Measurements from ENCODE around the gene GHDC.

GHDC gene

DNA sequence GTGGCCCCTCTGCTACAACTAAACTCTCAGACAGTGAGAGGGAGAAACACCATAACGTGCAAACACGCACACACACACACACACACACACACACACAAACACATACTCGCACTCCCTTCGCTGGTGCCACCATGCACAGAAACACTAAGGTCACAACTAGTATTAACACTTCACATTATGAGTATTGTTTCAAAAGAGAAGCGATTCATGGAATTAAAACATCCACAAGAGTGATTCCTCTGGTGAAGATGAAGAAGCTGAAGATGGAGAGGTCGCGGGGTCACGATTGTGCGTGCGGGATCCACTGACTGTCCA, 7.1 kb upstream of the GHDC start:
- Histone ChIP-seq H3K36me3 (ENCODE audit: insufficient read depth, low read depth, low read length) (peaks cover 47% of the 10 kb centered on the region), H3K9ac (ENCODE audit: low read depth, low read length) (no peak overlapping the region), H3K9me3 (ENCODE audit: insufficient read depth, low read depth, low read length) (no peaks in the 10 kb centered on the region), H3K4me1 (ENCODE audit: insufficient read depth, low read length) (no peaks in the 10 kb centered on the region), H3K4me3 (ENCODE audit: low read length) (no peak overlapping the region), H3K27ac (ENCODE audit: low read length) (no peak overlapping the region), H3K27me3 (ENCODE audit: insufficient read depth, low read length) (no peaks in the 10 kb centered on the region)

DNA sequence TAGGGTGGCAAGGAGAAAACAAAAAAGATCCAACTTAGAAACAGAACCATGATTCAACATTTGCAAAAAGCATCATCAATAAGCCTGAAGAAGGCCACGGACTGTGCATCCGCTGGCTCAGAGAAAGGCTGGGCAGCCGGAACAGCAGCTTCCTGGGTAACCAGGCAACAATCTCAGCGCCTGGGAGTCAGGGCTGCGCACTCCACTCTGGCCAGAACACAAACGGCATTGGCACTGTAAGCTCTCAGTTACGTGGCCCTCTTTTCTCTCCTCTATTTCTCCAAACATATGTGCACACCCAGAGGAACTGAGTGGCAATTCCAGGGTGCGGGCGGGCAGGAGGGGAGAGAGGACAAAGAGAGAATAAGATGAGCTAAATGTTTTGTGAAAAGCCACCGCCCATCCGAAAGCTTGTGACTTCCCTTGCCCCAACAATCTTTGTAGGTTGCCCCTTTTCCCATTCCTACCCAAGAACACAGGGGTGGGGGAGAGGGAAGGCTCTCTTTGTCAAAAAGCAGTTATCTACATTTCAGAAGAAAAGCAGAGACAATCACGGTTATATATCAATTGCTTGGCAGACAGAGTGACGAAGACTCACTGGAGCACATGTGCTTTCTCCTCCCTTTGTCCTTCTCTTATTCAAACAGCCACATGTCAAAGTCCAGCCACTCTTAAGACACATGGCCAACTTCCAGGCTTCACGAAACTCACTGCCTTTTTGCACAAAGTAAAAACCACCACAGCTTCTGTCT, 6.6 kb upstream of the GHDC start:
- Histone ChIP-seq H3K36me3 (ENCODE audit: insufficient read depth, low read depth, low read length) (peaks cover 41% of the 10 kb centered on the region), H3K4me1 (ENCODE audit: insufficient read depth, low read length) (no peaks in the 10 kb centered on the region), H3K9ac (ENCODE audit: low read depth, low read length) (no peak overlapping the region), H3K27me3 (ENCODE audit: insufficient read depth, low read length) (no peaks in the 10 kb centered on the region), H3K27ac (ENCODE audit: low read length) (no peak overlapping the region), H3K9me3 (ENCODE audit: insufficient read depth, low read depth, low read length) (no peaks in the 10 kb centered on the region), H3K4me3 (ENCODE audit: low read length) (no peak overlapping the region)

DNA sequence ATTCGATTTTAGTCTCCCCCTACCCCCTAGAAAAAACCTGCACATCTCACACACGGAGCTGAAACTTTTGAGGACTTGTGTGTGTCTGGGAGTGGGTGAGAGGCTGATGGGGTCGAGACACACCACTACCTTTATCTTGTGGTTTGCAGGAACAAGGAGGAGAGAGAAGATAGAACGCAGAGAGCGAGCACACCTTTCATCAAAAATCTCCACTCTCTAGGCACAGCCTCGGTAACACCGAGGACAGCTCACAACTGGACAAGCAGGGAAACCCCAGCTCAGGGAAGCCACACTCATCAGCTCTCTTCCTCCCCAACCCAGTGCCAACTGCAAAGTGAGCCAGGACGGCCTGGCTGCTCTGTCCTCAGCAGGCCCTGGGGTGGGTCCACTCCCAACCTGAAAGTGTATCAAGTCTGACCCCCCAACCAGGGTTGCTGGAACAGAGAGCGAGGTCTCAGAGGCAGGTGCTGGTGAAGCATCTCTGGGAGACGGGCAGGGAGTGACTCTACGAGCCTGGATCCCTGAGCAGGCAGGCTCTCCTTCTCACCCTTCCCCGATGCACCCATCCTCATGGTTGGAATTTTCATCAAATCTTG, 5.2 kb upstream of the GHDC start:
- Histone ChIP-seq H3K27me3 (ENCODE audit: insufficient read depth, low read length) (no peaks in the 10 kb centered on the region), H3K36me3 (ENCODE audit: insufficient read depth, low read depth, low read length) (peaks cover 32% of the 10 kb centered on the region), H3K27ac (ENCODE audit: low read length) (no peak overlapping the region), H3K9me3 (ENCODE audit: insufficient read depth, low read depth, low read length) (no peaks in the 10 kb centered on the region), H3K9ac (ENCODE audit: low read depth, low read length) (no peak overlapping the region), H3K4me3 (ENCODE audit: low read length) (no peak overlapping the region), H3K4me1 (ENCODE audit: insufficient read depth, low read length) (no peaks in the 10 kb centered on the region)

DNA sequence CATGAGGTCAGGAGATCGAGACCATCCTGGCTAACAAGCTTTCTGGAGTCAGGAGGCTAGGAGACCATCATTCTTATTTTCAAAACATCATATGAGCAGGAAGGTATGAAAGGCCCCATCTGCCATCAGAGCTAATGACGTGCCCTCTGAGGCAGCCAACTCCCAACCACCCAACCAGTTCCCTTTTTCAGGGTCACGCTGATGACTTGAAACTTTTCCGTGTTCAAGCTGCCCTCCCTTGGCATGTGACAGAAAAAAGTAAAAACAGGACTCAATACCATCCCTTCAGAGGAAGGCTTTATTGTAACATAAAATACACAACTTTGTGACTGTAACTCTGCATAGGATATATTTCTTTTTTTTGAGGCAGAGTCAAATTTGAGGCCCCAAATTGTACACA, 4.6 kb upstream of the GHDC start:
- Histone ChIP-seq H3K36me3 (ENCODE audit: insufficient read depth, low read depth, low read length) (peaks cover 26% of the 10 kb centered on the region), H3K9me3 (ENCODE audit: insufficient read depth, low read depth, low read length) (no peaks in the 10 kb centered on the region), H3K4me1 (ENCODE audit: insufficient read depth, low read length) (no peaks in the 10 kb centered on the region; the same call in 1 of the 2 replicates), H3K27me3 (ENCODE audit: insufficient read depth, low read length) (no peaks in the 10 kb centered on the region), H3K4me3 (ENCODE audit: low read length) (no peak overlapping the region), H3K27ac (ENCODE audit: low read length) (no peak overlapping the region), H3K9ac (ENCODE audit: low read depth, low read length) (no peak overlapping the region)

DNA sequence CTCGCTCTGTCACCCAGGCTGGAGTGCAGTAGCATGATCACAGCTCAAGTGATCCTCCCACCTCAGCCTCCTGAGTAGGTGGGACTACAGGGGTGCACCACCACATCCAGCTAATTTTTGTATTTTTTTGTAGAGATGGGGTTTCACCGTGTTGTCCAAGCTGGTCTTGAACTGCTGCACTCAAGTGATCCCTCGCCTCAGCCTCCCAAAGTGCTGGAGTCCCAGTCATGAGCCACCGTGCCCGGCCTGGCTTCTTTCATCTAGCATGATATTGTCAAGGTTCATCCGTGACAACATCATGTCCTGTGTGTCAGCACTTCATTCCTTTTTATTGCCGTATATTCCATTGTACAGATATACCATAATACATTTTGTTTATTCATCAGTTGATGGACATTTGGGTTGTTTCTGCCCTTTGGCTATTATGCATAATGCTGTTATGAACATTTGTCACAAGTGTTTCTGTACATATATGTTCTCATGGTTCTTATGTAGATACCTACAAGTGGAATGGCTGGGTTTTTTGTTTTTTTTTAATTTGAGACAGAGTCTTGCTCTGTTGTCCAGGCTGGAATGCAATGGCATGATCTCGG, 3.4 kb upstream of the GHDC start:
- H3K27ac ChIP-seq (ENCODE audit: low read length): no peak overlapping the region
- H3K27me3 ChIP-seq (ENCODE audit: insufficient read depth, low read length): no peaks in the 10 kb centered on the region
- H3K4me3 ChIP-seq (ENCODE audit: low read length): no peak overlapping the region
- H3K36me3 ChIP-seq (ENCODE audit: insufficient read depth, low read depth, low read length): peaks cover 18% of the 10 kb centered on the region; the same call in 1 of the 2 replicates
- no peaks in the 10 kb centered on the region for H3K9me3 ChIP-seq (ENCODE audit: insufficient read depth, low read depth, low read length)
- H3K9ac ChIP-seq (ENCODE audit: low read depth, low read length): no peak overlapping the region
- no peaks in the 10 kb centered on the region; the same call in 1 of the 2 replicates for H3K4me1 ChIP-seq (ENCODE audit: insufficient read depth, low read length)

DNA sequence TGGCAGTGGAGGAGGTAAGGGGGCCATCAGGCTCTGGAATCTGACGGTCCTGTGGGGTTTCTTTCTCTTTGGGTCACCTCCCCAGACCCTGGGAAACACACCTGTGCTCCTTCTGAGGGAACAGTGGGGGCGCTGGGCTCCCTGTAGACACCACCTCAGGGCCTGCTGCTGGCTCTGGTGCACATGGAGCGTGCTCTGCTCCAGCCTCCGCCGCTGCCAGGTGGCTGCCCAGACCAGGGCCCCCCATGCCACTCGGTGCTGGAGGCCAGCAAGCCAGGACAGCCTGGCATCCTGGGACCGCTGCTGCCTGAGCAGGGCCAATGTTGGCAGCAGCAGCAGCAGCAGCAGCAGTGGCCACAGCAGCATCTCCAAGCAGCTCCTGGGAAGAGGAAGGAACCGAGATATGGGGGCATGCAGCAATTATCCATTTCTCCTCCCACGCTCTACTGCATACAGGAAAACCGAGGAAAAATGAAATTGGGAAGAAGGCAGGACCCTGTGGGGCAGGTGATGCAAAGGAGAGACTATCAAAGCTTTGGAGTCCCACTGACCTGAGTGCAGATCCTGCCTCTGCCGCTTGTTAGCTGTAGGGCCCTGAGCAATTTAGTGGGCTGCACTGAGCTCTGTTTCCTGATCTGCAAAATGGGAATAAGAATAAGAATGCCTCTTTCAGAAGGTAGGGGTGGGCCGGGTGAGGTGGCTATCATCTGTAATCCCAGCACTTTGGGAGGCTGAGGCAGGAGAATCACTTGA, 902 bp downstream of the GHDC start:
- Histone ChIP-seq H3K9me3 (ENCODE audit: insufficient read depth, low read depth, low read length) (no peaks in the 10 kb centered on the region), H3K4me1 (ENCODE audit: insufficient read depth, low read length) (no peaks in the 10 kb centered on the region; the same call in 1 of the 2 replicates), H3K9ac (ENCODE audit: low read depth, low read length) (peak overlapping the region; percentile 60; the same call in 1 of the 2 replicates), H3K27me3 (ENCODE audit: insufficient read depth, low read length) (no peaks in the 10 kb centered on the region), H3K27ac (ENCODE audit: low read length) (no peak overlapping the region), H3K4me3 (ENCODE audit: low read length) (no peak overlapping the region; the same call in 1 of the 2 replicates), H3K36me3 (ENCODE audit: insufficient read depth, low read depth, low read length) (no peaks in the 10 kb centered on the region)

DNA sequence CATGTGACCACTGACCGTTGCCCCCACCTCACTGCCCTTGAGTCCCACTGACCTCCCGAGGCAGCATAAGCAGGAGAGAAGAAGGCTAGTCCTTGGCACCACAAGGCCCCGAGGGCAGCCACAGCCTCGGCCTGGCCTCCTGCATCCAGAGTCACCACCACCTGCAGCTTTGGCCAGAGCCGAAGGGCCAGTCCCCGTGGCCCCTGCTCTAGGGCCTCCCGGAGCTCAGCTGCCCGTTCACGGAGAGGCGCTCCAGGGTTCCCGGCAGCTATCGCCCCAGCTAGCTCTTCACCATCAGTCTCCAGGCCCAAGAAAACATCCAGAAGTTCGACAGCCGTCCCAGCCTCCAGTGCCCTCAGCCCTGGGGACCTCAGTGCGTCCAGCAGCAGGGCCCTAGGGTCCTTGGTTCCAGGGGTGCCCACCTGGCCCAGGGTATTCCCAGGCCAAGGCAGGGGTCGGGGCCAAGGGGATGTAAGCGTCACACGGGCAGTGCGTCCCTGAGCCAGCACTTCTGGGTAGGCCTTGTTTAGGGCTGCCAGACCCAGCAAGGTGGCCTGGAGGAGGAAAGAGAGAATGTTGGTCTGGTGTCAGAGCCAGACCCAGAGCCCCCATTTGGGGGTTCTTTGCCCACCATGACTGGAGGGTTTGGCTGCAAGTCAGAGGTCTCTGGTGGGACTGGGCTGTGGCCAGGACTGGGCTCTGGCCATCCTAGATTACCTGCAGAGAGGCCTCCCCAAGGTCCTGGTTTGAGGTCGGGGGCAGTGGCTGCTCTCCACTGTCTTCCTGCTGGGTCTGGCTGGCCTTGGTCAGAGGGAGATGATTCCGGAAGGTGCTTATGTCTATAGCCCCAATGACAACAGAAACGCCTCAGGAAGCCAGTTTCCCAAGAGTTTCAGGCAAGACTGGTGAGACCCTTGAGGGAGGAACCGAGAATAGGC, 1.8 kb downstream of the GHDC start:
- H3K9ac ChIP-seq (ENCODE audit: low read depth, low read length): no peak overlapping the region
- H3K27ac ChIP-seq (ENCODE audit: low read length): no peak overlapping the region

DNA sequence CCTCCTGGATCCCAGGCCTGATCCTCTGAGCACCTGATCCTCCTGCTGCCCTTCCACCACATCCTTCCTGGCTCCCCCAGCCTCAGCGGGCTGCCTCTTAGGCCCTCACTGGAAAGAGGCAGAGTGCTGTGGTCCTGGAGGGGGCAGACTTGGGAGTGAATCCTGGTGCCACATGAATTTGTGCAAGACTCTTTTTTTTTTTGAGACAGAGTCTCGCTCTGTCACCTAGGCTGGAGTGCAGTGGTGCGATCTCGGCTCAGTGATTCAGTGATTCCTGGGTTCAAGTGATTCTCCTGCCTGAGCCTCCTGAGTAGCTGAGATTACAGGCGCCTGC, 3.1 kb downstream of the GHDC start:
- Histone ChIP-seq H3K4me3 (ENCODE audit: low read length) (no peak overlapping the region), H3K36me3 (ENCODE audit: insufficient read depth, low read depth, low read length) (no peaks in the 10 kb centered on the region), H3K9me3 (ENCODE audit: insufficient read depth, low read depth, low read length) (no peaks in the 10 kb centered on the region), H3K9ac (ENCODE audit: low read depth, low read length) (no peak overlapping the region), H3K27me3 (ENCODE audit: insufficient read depth, low read length) (no peaks in the 10 kb centered on the region), H3K27ac (ENCODE audit: low read length) (no peak overlapping the region), H3K4me1 (ENCODE audit: insufficient read depth, low read length) (no peaks in the 10 kb centered on the region; the same call in 1 of the 2 replicates)

More for the DNA sequence above, 1.8 kb downstream of the GHDC start:
- H3K36me3 ChIP-seq (ENCODE audit: insufficient read depth, low read depth, low read length): no peaks in the 10 kb centered on the region
- no peak overlapping the region for H3K4me3 ChIP-seq (ENCODE audit: low read length)
- H3K4me1 ChIP-seq (ENCODE audit: insufficient read depth, low read length): no peaks in the 10 kb centered on the region; the same call in 1 of the 2 replicates
- H3K27me3 ChIP-seq (ENCODE audit: insufficient read depth, low read length): no peaks in the 10 kb centered on the region
- no peaks in the 10 kb centered on the region for H3K9me3 ChIP-seq (ENCODE audit: insufficient read depth, low read depth, low read length)

DNA sequence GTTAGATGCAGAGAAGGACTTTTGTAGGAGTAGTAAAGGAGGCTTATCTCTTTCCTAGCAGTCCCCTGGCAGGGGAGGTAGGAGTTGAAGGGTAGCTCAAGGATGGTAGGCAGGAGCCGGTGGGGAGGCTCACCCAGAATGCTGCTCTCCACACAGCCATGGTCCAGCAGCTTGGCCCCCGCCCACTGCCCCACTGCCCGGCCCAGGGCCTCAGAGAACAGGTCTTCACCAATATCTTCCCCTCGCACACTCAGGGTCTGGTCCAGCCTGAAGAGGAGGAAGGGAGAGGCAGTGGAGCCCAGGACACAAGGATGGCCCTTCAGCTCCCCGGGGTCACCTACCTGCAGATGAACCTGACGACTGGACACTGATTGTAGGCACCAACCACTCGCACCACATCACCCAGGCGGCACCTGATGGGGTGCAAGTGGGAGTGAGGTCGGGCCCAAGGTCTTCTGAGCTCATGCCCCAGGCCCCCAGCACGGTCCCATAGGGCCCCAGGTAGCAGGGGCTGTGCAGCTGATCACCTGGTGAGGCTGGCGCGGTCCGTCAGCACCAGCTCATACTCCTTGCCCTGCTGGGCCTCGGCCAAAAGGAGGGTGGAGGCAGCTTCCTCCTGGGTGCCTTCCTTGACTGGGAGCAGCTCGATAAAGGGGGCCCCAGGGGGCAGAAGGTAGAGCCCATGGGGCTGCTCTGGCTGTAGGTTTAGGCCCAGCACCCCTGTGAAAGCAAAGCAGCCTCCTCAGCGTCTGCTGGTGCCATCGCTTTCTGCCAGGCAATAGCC, 3.6 kb downstream of the GHDC start:
- Histone ChIP-seq H3K27me3 (ENCODE audit: insufficient read depth, low read length) (peaks cover 5% of the 10 kb centered on the region), H3K36me3 (ENCODE audit: insufficient read depth, low read depth, low read length) (no peaks in the 10 kb centered on the region), H3K9ac (ENCODE audit: low read depth, low read length) (no peak overlapping the region), H3K27ac (ENCODE audit: low read length) (no peak overlapping the region), H3K9me3 (ENCODE audit: insufficient read depth, low read depth, low read length) (no peaks in the 10 kb centered on the region), H3K4me1 (ENCODE audit: insufficient read depth, low read length) (no peaks in the 10 kb centered on the region; the same call in 1 of the 2 replicates), H3K4me3 (ENCODE audit: low read length) (no peak overlapping the region)

DNA sequence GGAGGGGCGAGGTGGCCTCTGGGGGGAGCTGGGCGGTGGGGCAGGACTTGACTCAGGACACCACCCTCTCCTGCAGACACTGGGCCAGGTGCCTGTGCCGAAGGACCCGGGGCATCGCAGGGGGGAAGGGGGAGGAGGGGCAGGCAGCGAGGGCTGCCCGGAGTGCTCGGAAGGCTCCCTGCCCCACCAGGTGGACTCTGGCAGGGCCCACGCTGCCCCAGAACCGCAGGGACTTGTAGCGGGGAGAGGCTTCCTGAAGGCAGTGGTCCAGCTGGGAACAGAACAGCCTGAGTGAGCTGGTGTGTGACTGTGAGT, 4.7 kb downstream of the GHDC start:
- no peaks in the 10 kb centered on the region for H3K9me3 ChIP-seq (ENCODE audit: insufficient read depth, low read depth, low read length)
- no peak overlapping the region for H3K4me3 ChIP-seq (ENCODE audit: low read length)
- no peaks in the 10 kb centered on the region for H3K36me3 ChIP-seq (ENCODE audit: insufficient read depth, low read depth, low read length)
- no peaks in the 10 kb centered on the region; the same call in 1 of the 2 replicates for H3K4me1 ChIP-seq (ENCODE audit: insufficient read depth, low read length)
- H3K27me3 ChIP-seq (ENCODE audit: insufficient read depth, low read length): peaks cover 16% of the 10 kb centered on the region
- H3K9ac ChIP-seq (ENCODE audit: low read depth, low read length): no peak overlapping the region
- H3K27ac ChIP-seq (ENCODE audit: low read length): no peak overlapping the region
